ENCODE results near the gene SPATS2L.

Gene SPATS2L

GRCh38 chr2:200300638-200301314 is 5.7 kb upstream of the SPATS2L start:
- no peak overlapping the region for H3K4me3 ChIP-seq (ENCODE audit: low read depth, low read length)
- DNase-seq (ENCODE audit: low read depth), result no peak
- no peak for TF ChIP-seq CTCF (IDR thresholded peaks at IDR 0.05; ENCODE audit: low read depth, low read length, missing control alignments)
- in situ Hi-C loops (cut with HindIII; ENCODE audit: low sequenced_read_pairs), result no loop called here

- no peak overlapping the region for H3K4me3 ChIP-seq (ENCODE audit: low read depth, low read length)
- in situ Hi-C loops (cut with HindIII; ENCODE audit: low sequenced_read_pairs), result no loop called here
- DNase-seq (ENCODE audit: low read depth), result no peak
- no peak for TF ChIP-seq CTCF (IDR thresholded peaks at IDR 0.05; ENCODE audit: low read depth, low read length, missing control alignments)
Observed at GRCh38 chr2:200301953-200302858, 4.3 kb upstream of the SPATS2L start.

GRCh38 chr2:200302940-200303727 is 3.4 kb upstream of the SPATS2L start:
- no peak for DNase-seq (ENCODE audit: low read depth)
- no peak for TF ChIP-seq CTCF (IDR thresholded peaks at IDR 0.05; ENCODE audit: low read depth, low read length, missing control alignments)
- H3K4me3 ChIP-seq (ENCODE audit: low read depth, low read length), result no peak overlapping the region
- in situ Hi-C loops (cut with HindIII; ENCODE audit: low sequenced_read_pairs), result no loop called here

GRCh38 chr2:200305797-200306195 is 697 bp upstream of the SPATS2L start:
- H3K4me3 ChIP-seq (ENCODE audit: low read depth, low read length), result peak overlapping the region; percentile 72
- DNase-seq (ENCODE audit: low read depth), result no peak
- no peak for TF ChIP-seq CTCF (IDR thresholded peaks at IDR 0.05; ENCODE audit: low read depth, low read length, missing control alignments)
- in situ Hi-C loops (cut with HindIII; ENCODE audit: low sequenced_read_pairs), result no loop called here

- in situ Hi-C loops (cut with HindIII; ENCODE audit: low sequenced_read_pairs), result no loop called here
Observed at GRCh38 chr2:200306931-200307723, 634 bp downstream of the SPATS2L start.

More at GRCh38 chr2:200306931-200307723, 634 bp downstream of the SPATS2L start:
- H3K4me3 ChIP-seq (ENCODE audit: low read depth, low read length), result peak overlapping the region; percentile 72
- no peak for TF ChIP-seq CTCF (IDR thresholded peaks at IDR 0.05; ENCODE audit: low read depth, low read length, missing control alignments)
- no peak for DNase-seq (ENCODE audit: low read depth)

Measured in astrocyte of the cerebellum (primary cell).